ENCODE measurements around the gene TMEM156. TPM values are rescaled to one million over a fixed set of nuclear protein-coding genes. Genes with fewer than 3 reads are reported as not detected.

TMEM156 gene
- total and polyA plus RNA-seq, 4 donors = 0.58 to 0.70 (median 0.64) TPM

DNA sequence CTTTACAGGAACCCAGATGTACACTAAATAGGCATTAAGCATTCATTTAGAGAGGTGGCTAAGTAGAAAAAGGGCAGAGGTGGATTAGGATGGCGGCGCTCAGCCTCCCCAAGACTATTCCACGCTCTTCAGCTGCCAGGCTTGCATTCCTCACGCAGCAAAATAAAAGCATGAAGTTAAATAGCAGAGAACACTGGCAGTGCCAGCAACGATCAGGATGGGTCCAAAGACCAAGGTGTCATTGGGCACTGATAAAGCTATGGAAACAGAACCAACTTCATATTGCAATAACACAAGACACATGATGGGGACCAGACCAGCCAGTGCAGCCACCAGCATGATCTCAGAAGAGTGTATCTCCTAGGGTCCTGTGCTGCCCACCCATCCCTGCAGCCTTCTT is 42.0 kb downstream of the TMEM156 start:
- Histone ChIP-seq H3K27me3 (ENCODE audit: control insufficient read depth in 4 of 4, insufficient read depth in 4 of 4, low read length in 3 of 4) (no peaks in the 10 kb centered on the region), H3K36me3 (ENCODE audit: control insufficient read depth in 4 of 4, insufficient read depth in 3 of 4, low read depth in 1 of 4, low read length in 3 of 4) (no peaks in the 10 kb centered on the region), H3K9me3 (ENCODE audit: control insufficient read depth in 4 of 4, low read length in 3 of 4) (no peaks in the 10 kb centered on the region), H3K27ac (ENCODE audit: low read depth in 1 of 2, low read length in 2 of 2) (peak overlapping the region; percentile 8 to 36), H3K9ac (ENCODE audit: low read depth in 1 of 2, low read length in 2 of 2) (no peak overlapping the region), H3K4me3 (ENCODE audit: low read depth in 1 of 3, low read length in 3 of 3) (no peak overlapping the region), H3K4me1 (ENCODE audit: control insufficient read depth in 4 of 4, insufficient read depth in 4 of 4, low read length in 3 of 4) (peaks cover 2 to 17% (median 4%) of the 10 kb centered on the region in 4 donors)
- WGBS = 39% methylated on average over 5 of the region's 5 CpGs
- TF ChIP-seq HNF4A (conservative IDR thresholded peaks at IDR 0.05) (peak; percentile 93 to 97), NR2F2 (IDR thresholded peaks at IDR 0.05) (no peak), FOXA1 (IDR thresholded peaks at IDR 0.05) (no peak), REST (IDR thresholded peaks at IDR 0.05) (peak; percentile 51), TAF1 (conservative IDR thresholded peaks at IDR 0.05) (no peak), RXRA (IDR thresholded peaks at IDR 0.05) (peak; percentile 34 to 83), MAX (IDR thresholded peaks at IDR 0.05) (peak; percentile 50), FOXA2 (IDR thresholded peaks at IDR 0.05) (no peak), SP1 (IDR thresholded peaks at IDR 0.05) (peak; percentile 94), HNF4G (IDR thresholded peaks at IDR 0.05) (peak; percentile 72), RAD21 (IDR thresholded peaks at IDR 0.05) (peak; percentile 53 to 58), EGR1 (IDR thresholded peaks at IDR 0.05; ENCODE audit: low read depth in 2 of 2) (peak in 1 of 2 donors; percentile 47), YY1 (IDR thresholded peaks at IDR 0.05) (peak; percentile 86), JUND (IDR thresholded peaks at IDR 0.05) (peak in 1 of 2 donors; percentile 61)
- TF ChIP-seq, protein P1, sequence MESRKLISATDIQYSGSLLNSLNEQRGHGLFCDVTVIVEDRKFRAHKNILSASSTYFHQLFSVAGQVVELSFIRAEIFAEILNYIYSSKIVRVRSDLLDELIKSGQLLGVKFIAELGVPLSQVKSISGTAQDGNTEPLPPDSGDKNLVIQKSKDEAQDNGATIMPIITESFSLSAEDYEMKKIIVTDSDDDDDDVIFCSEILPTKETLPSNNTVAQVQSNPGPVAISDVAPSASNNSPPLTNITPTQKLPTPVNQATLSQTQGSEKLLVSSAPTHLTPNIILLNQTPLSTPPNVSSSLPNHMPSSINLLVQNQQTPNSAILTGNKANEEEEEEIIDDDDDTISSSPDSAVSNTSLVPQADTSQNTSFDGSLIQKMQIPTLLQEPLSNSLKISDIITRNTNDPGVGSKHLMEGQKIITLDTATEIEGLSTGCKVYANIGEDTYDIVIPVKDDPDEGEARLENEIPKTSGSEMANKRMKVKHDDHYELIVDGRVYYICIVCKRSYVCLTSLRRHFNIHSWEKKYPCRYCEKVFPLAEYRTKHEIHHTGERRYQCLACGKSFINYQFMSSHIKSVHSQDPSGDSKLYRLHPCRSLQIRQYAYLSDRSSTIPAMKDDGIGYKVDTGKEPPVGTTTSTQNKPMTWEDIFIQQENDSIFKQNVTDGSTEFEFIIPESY (IDR thresholded peaks at IDR 0.05) = peak; percentile 56
- no peak for DNase-seq (ENCODE audit: low spot score)

DNA sequence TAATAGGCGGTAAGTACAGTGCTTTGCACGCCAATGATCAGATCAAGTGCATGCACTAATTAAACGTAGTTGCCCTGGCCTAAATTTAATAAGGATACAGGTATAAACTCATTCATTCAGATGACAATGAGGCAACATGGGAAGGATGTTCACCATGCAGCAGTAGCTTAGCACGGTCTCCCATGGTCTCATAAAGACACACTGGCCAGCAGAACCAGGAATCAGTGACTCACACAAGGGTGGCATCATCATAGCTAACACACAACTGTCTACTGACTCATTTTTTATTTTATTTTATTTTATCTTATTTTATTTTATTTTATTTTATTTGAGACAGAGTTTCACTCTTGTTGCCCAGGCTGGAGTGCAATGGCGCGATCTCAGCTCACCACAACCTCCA is 42.7 kb downstream of the TMEM156 start:
- DNase-seq (ENCODE audit: low spot score) = no peak
- Histone ChIP-seq H3K27ac (ENCODE audit: low read depth in 1 of 2, low read length in 2 of 2) (no peak overlapping the region), H3K9ac (ENCODE audit: low read depth in 1 of 2, low read length in 2 of 2) (no peak overlapping the region), H3K9me3 (ENCODE audit: control insufficient read depth in 4 of 4, low read length in 3 of 4) (no peaks in the 10 kb centered on the region), H3K4me3 (ENCODE audit: low read depth in 1 of 3, low read length in 3 of 3) (no peak overlapping the region), H3K4me1 (ENCODE audit: control insufficient read depth in 4 of 4, insufficient read depth in 4 of 4, low read length in 3 of 4) (peaks cover 2 to 17% (median 4%) of the 10 kb centered on the region in 4 donors), H3K36me3 (ENCODE audit: control insufficient read depth in 4 of 4, insufficient read depth in 3 of 4, low read depth in 1 of 4, low read length in 3 of 4) (no peaks in the 10 kb centered on the region), H3K27me3 (ENCODE audit: control insufficient read depth in 4 of 4, insufficient read depth in 4 of 4, low read length in 3 of 4) (no peaks in the 10 kb centered on the region)
- TF ChIP-seq, protein P2, sequence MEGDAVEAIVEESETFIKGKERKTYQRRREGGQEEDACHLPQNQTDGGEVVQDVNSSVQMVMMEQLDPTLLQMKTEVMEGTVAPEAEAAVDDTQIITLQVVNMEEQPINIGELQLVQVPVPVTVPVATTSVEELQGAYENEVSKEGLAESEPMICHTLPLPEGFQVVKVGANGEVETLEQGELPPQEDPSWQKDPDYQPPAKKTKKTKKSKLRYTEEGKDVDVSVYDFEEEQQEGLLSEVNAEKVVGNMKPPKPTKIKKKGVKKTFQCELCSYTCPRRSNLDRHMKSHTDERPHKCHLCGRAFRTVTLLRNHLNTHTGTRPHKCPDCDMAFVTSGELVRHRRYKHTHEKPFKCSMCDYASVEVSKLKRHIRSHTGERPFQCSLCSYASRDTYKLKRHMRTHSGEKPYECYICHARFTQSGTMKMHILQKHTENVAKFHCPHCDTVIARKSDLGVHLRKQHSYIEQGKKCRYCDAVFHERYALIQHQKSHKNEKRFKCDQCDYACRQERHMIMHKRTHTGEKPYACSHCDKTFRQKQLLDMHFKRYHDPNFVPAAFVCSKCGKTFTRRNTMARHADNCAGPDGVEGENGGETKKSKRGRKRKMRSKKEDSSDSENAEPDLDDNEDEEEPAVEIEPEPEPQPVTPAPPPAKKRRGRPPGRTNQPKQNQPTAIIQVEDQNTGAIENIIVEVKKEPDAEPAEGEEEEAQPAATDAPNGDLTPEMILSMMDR (IDR thresholded peaks at IDR 0.05; ENCODE audit: low read depth, low read length, missing input control) = no peak
- TF ChIP-seq YY1 (IDR thresholded peaks at IDR 0.05) (no peak), NR2F2 (IDR thresholded peaks at IDR 0.05) (no peak), FOXA2 (IDR thresholded peaks at IDR 0.05) (no peak), EGR1 (IDR thresholded peaks at IDR 0.05; ENCODE audit: low read depth in 2 of 2) (no peak), JUND (IDR thresholded peaks at IDR 0.05) (no peak), RAD21 (IDR thresholded peaks at IDR 0.05) (no peak), REST (IDR thresholded peaks at IDR 0.05) (no peak), HNF4A (conservative IDR thresholded peaks at IDR 0.05) (no peak), SP1 (IDR thresholded peaks at IDR 0.05) (no peak), RXRA (IDR thresholded peaks at IDR 0.05) (no peak), TAF1 (conservative IDR thresholded peaks at IDR 0.05) (no peak)
- TF ChIP-seq, protein P3, sequence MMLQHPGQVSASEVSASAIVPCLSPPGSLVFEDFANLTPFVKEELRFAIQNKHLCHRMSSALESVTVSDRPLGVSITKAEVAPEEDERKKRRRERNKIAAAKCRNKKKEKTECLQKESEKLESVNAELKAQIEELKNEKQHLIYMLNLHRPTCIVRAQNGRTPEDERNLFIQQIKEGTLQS (IDR thresholded peaks at IDR 0.05) = no peak
- TF ChIP-seq, protein P1 (IDR thresholded peaks at IDR 0.05) = no peak
- WGBS = 96% methylated on average over 6 of the region's 6 CpGs
